ENCODE data around the gene KIRREL3.

Gene KIRREL3

DNA sequence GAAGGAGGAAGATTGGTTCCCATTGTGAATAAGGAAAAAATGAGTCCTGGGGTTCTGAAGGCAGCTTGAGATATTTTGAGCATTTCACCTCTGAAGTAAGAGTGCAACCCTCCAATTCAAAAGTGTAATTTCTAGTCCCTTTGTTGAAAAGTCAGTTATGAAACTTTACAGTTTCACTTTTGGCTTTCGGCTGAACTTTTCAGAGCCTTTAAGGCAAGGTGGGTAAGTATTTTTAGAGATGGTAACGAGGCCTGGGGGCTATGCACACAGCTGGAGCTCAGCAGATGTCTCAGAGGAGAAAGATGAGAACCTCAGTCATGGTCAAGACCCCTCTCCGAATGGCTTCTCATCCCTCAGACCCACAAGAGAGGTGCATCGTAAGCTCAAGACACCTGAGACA lies 267.6 kb downstream of the KIRREL3 start:
- DNase-seq, result no peak

DNA sequence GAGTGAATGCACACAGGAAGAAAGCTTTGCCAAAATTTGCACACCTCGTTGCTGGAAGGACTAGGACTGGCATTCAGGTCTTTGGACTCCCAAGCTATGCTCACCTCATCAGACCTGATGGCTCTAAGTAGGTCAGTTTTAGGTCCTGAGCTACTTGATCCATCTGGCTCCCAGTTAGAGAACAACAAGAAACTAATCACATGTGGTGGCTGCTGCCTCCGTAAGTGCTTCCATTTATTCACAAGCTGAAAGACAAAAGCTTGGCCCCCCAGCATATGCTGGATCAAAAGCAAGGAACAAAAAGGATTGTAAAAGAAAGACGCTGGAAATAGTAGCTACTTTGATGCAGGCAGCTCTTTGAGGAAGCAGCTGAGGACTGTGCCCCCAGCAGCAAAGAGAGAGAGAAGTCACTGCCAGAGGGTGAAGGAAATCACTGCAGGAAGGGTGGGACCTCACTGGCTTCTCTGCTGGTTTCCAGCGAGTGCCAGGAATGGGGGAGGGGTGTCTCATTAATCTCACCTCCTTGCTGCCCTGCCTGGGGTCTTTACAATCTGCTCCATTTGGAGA lies 268.9 kb downstream of the KIRREL3 start:
- no peak for DNase-seq

DNA sequence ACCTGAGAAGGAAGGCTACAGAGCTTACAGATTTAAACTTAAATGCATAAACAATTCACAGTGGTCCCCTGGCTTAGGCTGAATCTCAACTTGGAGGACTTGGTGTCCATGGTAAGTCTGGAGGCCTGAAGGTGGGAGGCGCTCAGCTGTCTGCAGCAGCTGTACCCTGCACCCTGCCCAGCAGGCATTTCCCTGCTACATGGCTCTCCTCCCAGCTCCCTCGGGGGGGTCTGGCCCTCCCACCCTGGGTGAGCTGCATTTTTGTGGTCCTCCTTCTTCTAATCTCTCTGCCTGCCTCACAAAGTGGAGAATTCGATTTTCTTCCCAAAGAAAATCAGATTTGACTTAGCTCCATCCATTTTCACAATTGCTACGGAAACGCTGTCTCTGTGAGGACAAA lies 273.2 kb downstream of the KIRREL3 start:
- no peak for DNase-seq

DNA sequence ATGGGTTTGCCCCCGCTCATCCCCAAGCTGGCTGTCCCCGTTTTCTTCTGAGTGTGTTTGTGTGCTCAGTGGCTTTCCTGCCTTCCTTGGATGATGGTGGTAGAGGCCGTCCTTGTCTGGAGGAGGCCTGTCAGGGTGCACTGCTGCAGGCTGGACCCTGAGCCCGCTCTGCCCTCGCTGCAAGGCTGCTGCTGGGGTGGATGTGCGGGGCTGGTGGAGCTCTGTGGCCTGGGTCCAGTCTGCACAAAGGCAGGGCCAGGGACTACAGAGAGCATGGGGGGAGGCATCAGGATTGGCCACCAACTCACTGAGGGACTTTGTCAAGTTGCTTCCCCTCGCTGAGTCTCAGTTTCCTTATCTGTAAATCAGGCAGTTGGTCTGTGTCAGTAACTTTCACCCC lies 275.0 kb downstream of the KIRREL3 start:
- no peak for DNase-seq

DNA sequence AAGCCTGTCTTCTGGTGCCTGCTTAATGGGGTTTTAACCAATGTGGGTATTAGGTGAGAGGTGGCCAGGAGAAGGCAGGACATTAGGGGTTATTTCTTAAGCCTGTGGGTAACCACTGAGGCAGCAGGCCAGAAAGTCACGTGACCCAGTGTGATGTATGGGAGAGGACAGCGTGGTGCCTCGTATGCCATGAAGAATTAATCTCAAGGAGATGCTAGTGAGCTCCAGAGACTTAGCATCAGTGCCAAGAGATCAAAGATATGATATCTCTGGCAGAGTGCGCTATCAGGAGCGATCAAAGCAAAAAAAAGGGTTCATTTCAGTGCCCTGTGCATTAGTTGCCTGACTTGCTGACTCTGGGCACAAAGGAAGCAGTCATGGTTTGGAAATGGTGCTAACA lies 275.5 kb downstream of the KIRREL3 start:
- no peak for DNase-seq

DNA sequence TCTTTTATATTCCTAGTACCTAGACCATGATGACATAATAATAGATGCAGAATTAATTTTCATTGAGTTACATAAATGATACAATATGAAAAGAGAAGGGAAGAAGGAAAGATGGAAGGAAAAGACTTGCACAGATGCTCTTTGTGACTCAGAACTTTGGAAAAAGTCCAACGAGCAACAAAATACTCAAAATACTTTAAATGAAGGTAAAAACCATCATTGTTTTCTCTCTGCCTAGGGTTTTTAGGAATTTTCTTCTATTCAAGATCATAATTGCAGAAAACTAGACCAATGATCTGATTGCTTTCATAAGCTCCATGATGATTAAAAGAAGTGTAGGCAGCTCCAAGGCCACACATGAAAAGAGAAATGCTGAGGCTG lies 276.9 kb downstream of the KIRREL3 start:
- no peak for DNase-seq

DNA sequence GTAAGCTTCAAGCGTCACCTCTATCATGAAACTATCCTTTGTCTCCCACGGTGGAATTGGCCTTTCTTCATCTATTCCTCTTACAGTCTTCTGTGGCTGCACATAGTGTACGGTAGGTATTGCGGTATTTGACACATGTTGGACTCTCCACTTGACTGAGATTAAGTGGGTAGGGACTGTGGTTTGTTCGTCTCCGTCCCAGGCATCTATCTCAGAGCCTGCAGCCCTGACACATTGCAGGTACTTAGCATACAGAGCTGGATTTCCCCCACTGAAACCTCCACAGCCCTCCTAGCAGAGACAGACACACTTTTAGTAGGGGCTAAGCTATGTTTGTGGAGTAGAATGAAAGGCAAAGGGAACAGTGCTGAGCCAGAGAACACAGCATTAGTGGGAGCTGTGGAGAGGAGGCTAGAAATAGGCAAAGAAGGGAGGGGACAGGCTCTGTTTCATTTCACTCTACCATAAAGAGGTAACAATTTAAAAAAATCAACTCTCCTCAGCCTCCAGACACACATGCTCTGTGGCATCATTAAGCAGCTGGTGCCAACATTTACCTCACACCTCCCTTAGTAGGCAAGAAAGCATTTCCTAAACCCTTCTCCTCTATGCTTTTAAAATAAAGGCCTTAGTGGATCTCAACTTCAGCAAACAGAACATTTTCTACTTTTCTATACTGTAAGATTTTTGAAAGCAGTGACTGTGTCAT lies 277.5 kb downstream of the KIRREL3 start:
- no peak for DNase-seq

DNA sequence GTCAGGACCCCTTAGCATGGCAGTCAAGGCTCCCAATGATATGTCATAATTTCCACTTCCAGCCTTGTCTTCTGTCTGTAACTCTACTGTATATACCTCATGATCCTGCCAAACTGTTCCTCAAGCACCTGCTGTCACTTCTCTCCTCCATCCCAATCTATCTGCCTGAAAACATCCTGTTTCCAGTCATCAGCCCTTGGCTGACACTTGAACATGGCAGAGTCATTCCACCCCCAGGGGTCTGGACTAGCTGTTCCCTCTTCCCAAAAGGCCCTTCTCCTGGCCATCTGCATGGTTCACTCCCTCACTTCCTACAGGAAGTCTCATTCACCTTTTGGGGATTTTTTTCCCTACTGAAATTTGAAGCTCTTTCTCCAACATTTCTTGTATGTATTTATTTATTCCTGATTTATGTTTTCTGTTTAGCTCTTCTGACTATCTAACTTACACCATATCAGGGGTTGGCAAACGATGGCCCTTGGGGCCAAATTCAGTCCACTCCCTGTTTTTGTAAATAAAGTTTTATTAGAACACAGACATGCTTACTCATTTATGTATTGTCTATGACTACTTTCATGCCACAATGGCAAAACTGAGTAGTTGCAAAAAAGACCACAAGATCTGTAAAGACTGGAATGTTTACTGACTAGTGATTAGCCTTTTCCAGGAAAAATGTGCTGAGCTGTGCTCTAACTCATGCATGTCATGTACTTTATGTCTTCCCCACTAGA lies 278.4 kb downstream of the KIRREL3 start:
- DNase-seq, result no peak

DNA sequence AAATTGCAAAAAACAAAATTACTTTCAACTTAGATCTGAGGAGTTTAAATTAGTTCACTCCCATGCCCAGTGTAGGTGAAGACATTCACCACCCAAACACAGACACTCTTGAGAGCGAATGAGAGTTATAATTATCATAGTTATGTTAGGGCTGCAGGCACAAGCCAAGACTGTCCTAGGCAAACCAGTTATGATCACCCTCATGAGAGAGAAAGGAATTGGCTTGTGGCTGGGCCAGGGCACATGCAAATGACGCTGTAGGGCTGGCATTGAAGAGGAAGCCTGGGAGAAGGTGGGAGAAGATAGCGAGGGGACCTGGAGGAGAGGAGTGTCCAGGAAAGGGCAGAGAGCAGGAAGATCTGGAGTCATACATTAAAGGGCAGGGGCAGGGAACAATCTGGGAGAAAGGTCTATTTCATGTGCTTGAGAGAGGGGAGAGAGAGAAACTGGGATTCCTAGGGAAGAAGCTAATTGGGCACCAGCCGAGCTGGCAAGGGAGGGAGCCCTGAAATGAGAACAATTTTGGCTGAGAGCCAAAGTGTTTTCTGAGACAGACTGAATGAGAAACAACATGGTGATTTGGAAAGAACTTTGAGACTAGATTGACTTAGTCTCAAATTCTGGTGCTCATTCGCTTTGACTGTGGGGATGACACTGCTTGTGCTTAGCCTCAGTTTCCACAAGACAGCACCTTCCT lies 279.9 kb downstream of the KIRREL3 start:
- DNase-seq, result no peak

DNA sequence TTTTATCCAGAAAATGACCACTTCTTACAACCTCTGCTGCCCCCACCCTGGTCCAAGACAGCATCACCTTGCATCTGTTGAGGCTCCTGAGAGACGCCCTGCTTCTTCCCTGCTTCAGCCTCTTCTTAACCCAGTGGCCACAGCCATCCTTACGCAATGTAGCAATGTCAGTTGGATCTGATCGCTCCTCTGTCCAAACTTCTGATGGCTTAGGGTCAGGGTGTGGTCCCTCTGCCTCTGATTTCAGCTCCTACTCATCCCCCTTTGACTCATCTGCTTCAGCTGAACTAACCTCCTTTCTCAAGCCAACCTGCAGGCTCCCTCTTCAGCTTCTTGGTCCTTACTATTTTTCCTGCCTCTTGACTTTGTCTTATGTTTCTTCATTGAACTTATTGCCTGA lies 280.8 kb downstream of the KIRREL3 start:
- no peak for DNase-seq

DNA sequence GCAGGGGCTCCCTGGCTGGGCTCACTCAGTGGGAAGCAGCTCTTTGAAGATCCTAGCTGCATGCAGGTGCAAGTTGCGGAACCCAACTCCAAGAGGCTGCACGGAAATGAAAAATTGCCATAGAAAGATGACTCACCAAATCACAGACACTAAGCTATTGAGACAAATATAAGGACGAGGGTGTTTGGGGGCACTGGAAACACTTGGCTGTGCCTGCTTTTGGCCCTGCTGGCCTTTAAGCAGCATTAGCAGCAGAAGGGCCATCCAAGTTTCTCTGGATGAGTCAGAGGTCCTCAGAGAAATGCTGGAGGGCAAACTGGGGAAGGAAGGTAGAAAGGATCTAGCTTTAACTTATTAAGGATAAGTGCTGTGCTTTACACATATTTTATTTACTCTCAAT lies 282.3 kb downstream of the KIRREL3 start:
- no peak for DNase-seq

DNA sequence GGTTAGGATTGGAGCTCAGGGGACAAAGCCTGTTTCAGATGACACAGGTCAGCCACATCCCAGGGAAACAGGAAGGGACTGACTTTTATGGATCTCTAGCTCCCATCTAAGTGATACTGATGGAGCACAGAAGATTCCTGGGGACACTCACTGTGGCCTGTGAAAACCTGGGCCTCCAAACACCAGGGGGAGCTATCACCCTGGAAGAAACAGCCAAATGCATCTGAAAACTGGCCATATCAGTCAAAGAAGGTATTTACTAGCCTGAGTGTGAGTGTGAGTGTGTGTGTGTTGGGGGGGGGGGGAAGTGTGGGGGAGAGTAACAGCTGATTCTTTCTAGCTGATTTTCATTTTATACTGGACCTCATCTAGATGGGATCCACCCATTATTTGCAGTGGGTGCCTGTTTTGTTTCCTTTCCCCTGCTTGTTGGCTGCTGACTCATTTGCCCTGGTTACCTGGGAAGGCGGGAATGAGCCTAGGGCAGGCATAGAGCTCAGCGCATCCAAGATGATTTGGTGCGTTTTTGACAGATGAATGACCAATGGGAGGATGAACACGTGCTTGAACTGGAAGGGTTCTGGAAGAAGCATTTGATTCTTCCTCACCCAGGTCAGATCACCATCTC lies 284.0 kb downstream of the KIRREL3 start:
- DNase-seq, result peak; percentile 56

DNA sequence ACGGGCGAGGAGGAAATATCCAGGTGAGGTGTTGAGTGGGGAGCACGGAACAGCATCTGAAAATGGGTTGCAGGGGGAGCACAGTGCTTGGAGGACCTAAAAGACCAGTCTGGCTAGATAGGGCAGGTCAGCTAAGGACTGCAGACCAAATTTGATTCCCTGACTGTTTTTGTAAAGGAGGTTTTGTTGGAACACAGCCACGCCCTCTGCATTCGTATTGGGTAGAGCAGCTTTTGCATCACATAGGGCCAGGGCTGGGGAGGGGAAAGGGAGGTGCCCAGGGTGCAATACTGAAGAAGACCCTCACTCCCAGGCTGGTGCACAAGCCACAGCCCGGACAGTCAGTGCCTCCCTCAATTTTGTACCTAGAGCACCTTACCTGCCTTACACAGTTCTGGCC lies 286.8 kb downstream of the KIRREL3 start:
- no peak for DNase-seq

DNA sequence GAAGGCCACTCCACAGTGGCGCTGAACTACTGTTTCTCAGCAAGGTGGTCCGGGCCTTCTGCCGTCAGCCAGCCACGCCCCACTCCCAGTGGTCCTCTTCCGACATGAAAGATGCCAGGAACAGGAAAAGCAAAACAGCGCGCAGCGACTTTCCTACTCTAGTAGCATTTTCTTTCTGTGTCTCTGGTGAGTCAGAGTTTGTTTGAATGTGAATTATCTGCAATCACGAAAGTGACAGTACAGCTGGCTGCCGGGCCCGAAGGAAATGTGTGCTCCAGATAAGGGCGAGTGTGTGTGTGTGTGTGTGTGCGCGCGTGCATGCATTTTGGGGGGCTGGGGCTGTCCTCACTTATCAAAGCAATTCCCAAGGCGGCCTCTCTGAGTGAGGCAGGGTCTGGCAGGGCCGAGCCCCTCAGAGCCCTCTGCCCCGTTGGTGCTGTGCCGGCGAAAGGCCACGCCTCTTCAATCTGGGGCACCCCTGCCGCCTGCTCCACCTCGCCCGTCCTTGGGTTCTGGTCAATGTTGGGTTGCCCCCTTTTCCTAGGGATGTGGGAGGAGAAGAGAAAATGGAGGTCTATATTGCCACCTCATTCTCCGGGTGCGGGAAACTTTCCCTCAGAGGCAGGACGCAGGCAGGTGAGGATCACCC lies 288.5 kb downstream of the KIRREL3 start:
- DNase-seq, result no peak

DNA sequence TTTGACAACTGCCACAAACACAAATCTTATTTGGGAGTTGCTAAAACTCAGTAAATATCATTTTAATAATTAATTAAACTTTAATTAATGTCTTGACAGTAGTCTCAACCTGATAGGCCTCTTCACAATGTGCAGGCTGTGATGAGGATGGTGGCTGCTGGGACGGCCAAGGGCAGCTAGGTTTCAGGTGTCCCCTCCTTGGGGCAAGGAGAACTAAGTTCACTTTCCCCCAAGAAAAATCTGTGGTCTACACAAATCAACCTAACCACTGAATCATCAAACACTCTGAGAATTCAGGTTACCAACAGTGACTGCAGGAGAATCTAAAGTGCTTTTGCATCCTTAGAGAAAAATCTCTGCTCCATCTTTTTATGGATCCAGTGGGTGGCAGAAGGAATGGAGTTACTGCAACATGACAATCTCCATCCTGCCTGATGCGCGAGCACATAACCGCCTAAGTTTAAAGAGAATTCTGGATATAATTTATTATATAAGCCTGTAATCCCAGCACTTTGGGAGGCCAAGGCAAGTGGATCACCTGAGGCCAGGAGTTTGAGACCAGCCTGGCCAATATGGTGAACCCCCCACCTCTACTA lies 289.7 kb downstream of the KIRREL3 start:
- no peak for DNase-seq

DNA sequence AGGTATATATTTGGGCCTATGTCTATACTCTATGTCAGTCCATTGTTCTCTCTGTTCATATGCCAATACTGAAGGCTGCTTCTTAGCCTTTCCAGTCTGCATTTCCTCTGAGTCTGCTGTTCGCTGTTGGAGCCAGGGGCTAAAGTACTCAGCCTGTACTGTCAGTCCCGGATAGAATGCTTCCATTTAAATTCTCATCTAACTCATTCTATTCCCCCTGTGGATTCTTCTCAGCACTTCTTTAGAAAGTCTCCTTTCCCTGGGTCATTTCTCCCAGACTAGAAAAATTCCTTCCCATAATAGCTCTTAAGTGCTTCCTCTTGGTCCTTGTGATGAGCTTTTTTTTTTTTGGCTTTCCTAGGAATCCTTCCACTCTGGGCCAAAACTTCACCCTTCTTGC lies 293.1 kb downstream of the KIRREL3 start:
- DNase-seq, result no peak

DNA sequence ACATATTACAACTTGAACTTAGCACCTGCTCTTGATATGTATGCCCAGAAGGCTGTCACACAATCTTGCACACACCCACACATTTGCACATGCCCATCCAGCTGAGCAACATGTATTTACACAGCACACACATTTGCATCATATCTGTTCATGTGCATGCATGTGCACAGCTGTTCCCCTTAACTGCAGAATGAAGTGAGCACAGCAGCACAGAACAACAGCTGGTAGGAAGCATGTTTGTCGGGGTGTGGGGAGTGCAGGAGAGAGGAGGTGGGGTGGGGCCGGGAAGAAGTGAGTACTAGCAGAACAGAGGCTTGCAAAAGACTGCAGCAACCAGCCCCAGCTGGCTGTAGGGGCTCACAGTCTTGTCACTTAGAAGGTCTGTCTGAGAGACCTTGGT lies 296.5 kb downstream of the KIRREL3 start:
- no peak for DNase-seq

DNA sequence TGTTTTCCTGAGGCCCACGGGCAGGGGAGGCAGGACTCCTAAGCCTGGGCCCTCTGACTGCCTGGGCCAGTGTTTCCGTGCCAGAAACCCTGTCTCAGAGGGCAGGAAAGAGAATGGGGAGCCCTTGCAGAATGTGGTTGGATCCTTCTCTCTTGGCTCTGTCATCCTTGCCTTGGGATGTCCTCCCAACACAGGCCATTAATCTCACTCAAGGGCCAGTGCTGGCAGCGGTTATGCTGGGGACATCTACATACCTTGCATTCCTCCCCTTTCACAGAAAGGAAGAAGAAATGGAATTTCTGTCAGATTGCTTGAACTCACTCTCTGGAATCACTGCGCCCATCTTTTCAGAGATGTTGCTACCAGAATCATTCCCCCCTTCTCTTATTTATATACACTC lies 296.9 kb downstream of the KIRREL3 start:
- DNase-seq, result no peak

DNA sequence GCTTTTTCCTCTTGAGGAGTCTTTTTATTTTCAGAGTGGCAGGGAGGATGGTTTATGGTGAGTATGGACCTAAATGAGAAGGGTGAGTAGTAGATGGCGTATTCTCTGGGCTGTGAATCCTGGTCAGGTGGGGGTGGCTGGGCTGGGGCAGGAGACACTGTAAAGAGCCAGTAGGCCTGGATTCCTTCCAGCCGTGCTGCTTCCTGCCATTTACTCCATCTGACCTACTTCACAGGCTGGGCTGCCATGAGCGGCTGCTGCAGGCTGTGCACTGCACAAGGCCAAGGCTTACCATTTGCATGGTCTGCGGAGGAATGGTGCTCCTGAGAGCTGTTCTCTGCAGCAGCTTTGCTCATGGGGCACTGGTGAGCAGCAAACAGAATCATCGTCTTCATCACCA lies 297.6 kb downstream of the KIRREL3 start:
- no peak for DNase-seq

DNA sequence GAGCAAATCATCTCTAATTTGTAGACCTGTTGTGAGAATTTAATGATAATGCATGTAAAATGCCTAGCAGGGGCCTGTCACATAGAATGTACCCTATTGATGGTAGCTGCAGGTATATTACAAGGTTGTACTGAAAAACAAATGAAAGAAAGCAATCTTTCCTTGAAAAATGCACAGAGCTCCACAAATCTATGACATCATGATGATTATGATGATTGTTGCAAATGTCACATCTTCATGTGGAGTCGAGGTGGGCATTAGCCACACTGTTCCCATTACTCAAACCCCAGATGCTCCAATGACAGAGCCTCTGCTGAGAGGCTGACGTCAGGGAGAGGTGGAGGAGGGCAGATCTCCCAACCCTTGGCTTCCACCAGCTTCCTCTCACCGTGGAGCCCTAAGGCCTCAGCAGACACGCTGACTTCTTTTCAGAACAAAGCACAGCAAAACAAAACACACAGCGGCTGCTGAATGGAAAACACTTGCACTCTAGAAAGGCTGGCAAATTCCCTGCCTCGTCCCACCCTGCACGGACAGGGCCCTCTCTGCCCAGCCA lies 298.3 kb downstream of the KIRREL3 start:
- DNase-seq, result no peak

DNA sequence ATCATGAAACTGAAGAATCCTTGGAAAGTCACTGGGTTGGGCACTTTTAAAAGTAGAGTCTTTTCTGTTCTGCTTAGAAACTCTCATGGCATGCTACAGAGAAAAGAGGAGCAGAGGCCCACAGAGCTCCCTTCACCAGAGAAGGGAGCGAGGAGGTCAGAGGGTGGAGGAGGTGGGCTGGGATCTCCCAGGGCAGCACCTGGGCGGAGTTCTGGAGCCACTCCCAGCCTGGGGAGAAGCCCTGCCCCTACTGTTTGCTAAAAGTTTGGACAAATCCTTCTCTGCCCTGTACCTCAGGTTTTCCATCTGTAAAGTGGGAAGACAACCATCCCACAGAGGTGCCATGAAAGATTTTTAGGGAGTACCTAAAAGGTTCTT lies 299.1 kb downstream of the KIRREL3 start:
- no peak for DNase-seq
